GM23248 (cell line): ENCODE measurements around the gene CD63.

ENCODE experiments used
- EZH2 ChIP-seq: fragments of 200-600 bp; sonication (generic); IDR thresholded peaks from 2 replicates; pipeline ENCODE4 v1.6.1; 2018; ENCODE audit warnings: antibody characterized with exemption, mild to moderate bottlenecking; ENCODE audit not compliant: insufficient read depth, poor library complexity, severe bottlenecking
- EZH2phosphoT487 ChIP-seq: fragments of 200-600 bp; sonication (generic); IDR thresholded peaks from 2 replicates; pipeline ENCODE4 v1.6.1; 2018; ENCODE audit warnings: antibody characterized with exemption, moderate library complexity, mild to moderate bottlenecking, low read depth; ENCODE audit not compliant: insufficient read depth

GRCh38 chr12:55736780-55737580, 8.2 kb upstream of the CD63 start:
- TF ChIP-seq EZH2phosphoT487 (no peak), EZH2 (no peak)
